Astrocyte (in vitro differentiated cells and primary cell): ENCODE data around the gene ACADSB.

Experiments used
- CTCF ChIP-seq: IDR thresholded peaks from 2 replicates; pipeline ENCODE4 v1.5.1; 2011; ENCODE audit warnings: low read depth, mild to moderate bottlenecking, inconsistent platforms, low read length, moderate library complexity; ENCODE audit not compliant: insufficient read depth
- EZH2 ChIP-seq: IDR thresholded peaks from 2 replicates; pipeline ENCODE4 v1.6.1; 2012; ENCODE audit warnings: mild to moderate bottlenecking, low read length, inconsistent platforms; ENCODE audit not compliant: insufficient read depth

- TF ChIP-seq CTCF (peak; percentile 40), EZH2 (no peak)
Observed at GRCh38 chr10:122981066-122981464, 27.7 kb upstream of the ACADSB start.
